Ishikawa (cell line): ENCODE results near the gene MSTN.

ENCODE experiments used
- EP300 ChIP-seq: IDR thresholded peaks from 2 replicates; pipeline ENCODE4 v1.6.1; 2012; ENCODE audit warnings: borderline replicate concordance
- FOXM1 ChIP-seq: IDR thresholded peaks from 2 replicates; pipeline ENCODE4 v1.6.1; 2012; ENCODE audit warnings: low read depth, borderline replicate concordance
- MAX ChIP-seq: IDR thresholded peaks from 2 replicates; pipeline ENCODE4 v1.6.1; 2012
- NFIC ChIP-seq: IDR thresholded peaks from 2 replicates; pipeline ENCODE4 v1.6.1; 2012
- RAD21 ChIP-seq: IDR thresholded peaks from 2 replicates; pipeline ENCODE4 v1.6.1; 2012; ENCODE audit warnings: low read depth
- TAF1 ChIP-seq: IDR thresholded peaks from 2 replicates; pipeline ENCODE4 v1.6.1; 2012; ENCODE audit warnings: low read depth, mild to moderate bottlenecking
- TCF12 ChIP-seq: IDR thresholded peaks from 2 replicates; pipeline ENCODE4 v1.6.1; 2012; ENCODE audit warnings: low read depth
- USF1 ChIP-seq: IDR thresholded peaks from 2 replicates; pipeline ENCODE4 v1.6.1; 2012
- YY1 ChIP-seq: IDR thresholded peaks from 2 replicates; pipeline ENCODE4 v1.6.1; 2012; ENCODE audit warnings: low read depth

GRCh38 chr2:190084704-190085103, 22.2 kb upstream of the MSTN start:
- TF ChIP-seq TCF12: no peak
- no peak for TF ChIP-seq FOXM1
- no peak for TF ChIP-seq YY1
- no peak for TF ChIP-seq RAD21
- no peak for TF ChIP-seq MAX
- TF ChIP-seq USF1: no peak
- TF ChIP-seq EP300: no peak
- TF ChIP-seq TAF1: no peak
- no peak for TF ChIP-seq NFIC
